GM19238 (cell line): ENCODE results near the gene S100A7.

Source experiments
- DNase-seq: peaks from one replicate; pipeline ENCODE4 v3.0.0; 2011; ENCODE audit warnings: low spot score; ENCODE audit not compliant: insufficient read length

Gene S100A7

GRCh38 chr1:153460551-153460950 is at the start of gene S100A7:
Gene S100A7, minus strand, starts transcription at chr1:153460651. Its CDS starts 1,638 bp downstream, at chr1:153459013.
- no peak for DNase-seq

DNA sequence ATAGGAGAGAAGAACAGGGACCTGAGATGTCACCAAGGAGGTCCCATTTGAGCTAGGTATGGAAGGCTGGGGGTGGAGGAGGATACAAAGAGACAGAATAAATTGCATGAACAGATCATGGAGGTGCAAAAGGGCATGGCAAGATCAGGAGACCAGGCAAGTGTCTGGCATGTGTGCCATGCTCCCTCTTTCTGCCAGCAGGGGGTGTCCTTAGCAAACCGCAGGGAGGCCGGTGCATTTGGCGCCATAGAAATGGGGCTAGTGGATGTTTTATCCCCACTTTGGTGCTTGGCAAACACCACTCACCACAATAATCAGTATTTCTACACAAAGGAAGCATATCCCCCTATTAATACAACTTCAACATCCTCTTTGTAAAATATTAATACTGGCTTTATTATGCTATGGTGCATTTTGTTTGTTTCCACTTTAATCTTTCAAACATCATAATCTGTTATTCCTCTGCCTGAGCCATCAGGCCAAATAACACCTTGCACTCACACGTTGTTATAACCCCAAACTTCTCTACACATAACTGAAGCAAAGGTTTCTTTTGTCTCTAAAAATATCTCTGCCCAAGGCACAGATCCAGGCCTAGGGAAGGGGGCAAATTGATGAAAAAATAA is 49.4 kb upstream of the S100A7 start:
- no peak for DNase-seq

GRCh38 chr1:153509036-153509435 is 48.6 kb upstream of the S100A7 start:
- no peak for DNase-seq

GRCh38 chr1:153507926-153508583 is 47.6 kb upstream of the S100A7 start:
- DNase-seq, result no peak

- no peak for DNase-seq
Observed at GRCh38 chr1:153506831-153507413, 46.5 kb upstream of the S100A7 start.

DNA sequence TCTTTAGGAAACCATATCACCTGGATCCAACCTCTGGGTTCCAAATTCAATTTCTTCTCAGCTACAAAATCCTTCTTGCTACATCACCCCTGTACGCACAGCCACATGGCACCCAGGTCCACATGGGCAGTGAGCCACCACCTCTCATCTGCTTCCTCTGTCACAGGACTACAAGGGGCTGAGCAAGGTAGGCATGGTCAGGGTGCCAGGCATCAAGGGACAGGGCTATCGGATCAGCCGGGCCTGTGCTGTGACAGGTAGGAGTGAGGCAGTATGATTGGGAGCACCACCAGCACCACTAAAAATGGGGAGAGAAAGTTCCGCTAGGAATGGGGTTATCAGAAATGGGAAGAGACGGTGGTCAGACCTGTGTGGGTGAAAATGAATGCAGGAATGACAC is 45.9 kb upstream of the S100A7 start:
- no peak for DNase-seq

GRCh38 chr1:153505576-153505975 is 45.1 kb upstream of the S100A7 start:
- no peak for DNase-seq

- no peak for DNase-seq
Observed at GRCh38 chr1:153503766-153504165, 43.3 kb upstream of the S100A7 start.

DNA sequence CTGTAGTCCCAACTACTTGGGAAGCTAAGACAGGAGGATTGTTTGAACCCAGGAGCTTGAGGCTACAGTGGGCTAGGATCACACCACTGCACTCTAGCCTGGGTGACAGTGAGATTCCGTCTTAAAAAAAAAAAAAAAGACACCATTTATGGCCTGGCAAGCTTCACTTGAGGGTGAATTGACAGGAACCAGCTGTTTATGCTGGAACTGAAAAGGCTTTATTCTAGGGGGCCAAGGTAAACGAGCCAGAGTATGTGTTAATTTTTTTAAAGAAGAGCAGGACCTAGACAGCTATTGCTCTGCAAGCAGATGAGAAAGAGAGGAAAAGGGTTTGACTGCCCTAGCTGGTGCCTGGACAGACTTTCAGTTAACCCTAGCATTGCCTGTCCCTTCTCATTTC is 38.3 kb upstream of the S100A7 start:
- no peak for DNase-seq

DNA sequence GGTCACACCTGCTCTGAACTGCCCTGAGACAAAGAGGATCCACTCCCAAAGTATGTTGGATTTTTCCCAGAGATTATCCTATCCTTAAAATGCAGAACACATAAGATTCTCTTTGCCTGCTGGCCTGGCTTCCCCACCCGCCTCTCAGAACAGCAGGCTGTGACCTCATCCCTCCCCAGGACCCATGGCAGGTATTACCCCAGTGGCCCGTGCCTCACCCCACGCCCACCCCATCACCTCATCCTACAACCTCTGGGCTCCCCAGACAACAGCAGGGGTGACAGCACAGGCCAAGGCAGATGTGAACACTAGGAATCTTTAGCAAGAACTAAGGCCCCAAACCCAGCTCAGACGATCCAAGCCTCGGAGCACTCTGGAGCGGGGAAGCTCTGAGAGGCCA is 35.1 kb upstream of the S100A7 start:
- DNase-seq, result no peak

DNA sequence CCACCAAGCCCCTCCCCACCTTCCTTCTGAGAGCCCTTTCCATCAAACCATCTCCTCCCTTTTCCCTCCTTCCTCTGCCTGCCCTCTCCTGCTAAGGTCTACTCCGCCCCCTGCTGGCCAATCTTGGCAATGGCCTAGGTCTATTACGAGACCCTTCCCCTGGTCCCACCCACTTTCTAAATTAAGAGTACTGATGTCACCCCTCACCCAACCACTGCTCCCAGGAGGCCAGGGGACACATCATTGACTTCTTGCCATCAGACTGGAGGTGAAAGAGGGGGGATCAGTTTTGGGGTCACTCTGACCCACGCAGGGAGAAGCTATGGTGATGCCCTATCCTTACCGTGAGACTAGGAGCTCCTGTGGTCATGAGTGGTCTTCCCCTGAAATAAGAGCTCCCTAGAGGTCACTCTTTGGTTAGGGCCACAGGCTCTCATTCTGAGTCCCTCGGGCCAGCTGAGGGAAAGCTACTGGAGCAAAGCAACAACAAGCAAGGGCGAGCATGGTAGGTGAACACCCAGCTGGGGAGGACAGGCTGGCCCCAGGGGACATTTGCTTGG is 34.6 kb upstream of the S100A7 start:
- DNase-seq, result peak; percentile 39

GRCh38 chr1:153493343-153493960 is 33.0 kb upstream of the S100A7 start:
- no peak for DNase-seq

DNA sequence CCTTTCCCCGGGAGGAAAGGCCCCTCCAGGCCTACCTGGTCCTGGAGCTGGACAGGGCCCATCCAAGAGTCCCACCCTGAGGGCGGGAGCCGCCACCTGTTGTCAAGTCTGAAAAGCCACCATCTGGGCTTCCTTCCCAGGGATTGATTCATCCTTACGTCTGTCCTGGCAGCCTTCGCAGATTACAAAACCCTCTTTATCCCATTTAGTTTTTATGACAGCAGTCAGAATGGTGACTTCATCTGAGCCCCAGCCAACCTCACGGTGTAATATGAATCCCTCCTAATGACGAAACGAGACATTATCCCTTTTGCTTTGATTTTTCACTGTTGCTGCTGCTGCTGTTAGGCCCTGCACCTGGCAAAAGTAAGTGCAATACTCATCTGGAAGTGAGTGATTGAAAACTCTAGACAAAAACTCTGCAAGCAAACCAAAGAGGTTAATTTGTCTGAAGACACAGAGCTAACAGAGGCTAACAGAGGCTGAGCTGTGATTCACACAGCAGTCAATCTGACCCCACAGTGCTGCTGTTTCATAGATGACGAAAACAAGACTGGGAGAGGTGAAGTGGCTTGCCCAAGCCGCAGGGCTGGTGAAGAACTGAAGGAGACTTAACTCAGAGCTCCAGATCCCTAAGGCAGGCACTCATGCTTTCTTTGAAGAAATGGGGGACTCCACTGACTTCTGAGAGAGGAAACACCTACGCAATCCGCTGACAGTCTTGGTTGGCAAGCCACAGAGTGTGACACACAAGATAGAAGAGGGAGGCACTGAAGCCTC is 30.0 kb upstream of the S100A7 start:
- no peak for DNase-seq

DNA sequence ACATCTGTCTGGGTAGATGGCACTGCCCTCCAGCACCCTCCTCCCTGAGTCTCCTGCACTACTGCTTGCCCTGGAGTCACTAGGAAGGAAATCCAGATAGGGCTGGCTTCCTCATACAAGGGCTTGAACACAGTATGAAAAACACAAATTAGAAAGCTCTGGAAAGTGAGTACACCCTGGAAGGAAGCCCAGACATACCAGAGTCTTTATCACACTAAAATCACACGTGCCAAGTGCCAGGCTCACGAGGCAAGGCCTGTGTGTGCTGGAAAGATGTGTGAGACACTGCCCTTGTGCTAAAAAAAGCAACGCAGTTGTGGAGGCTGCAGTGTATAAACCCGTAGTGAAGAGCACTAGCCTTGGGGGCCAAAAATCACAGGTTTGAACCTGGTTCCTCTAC is 28.3 kb upstream of the S100A7 start:
- DNase-seq, result no peak

- DNase-seq, result no peak
Observed at GRCh38 chr1:153487707-153488106, 27.3 kb upstream of the S100A7 start.

- no peak for DNase-seq
Observed at GRCh38 chr1:153485863-153486262, 25.4 kb upstream of the S100A7 start.

DNA sequence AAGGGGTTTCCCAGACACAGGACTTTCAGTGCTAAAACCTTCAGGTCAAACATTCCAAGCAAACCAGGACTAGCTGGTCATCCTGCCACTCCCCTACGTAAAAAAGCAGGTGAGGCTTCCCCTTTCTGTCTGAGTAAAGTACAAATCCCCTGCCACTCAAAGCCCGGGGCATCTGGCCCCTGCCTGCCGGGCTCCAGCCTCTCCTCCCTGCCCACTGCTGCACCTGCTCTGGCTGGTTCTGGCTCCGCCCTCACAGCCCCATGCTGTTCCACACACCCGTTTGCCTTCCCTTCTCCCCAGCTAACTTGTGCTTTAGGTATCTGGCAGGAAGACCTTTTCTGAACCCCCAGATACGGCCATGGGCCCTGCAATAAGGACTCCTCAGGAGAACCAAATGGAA is 23.3 kb upstream of the S100A7 start:
- DNase-seq, result no peak

DNA sequence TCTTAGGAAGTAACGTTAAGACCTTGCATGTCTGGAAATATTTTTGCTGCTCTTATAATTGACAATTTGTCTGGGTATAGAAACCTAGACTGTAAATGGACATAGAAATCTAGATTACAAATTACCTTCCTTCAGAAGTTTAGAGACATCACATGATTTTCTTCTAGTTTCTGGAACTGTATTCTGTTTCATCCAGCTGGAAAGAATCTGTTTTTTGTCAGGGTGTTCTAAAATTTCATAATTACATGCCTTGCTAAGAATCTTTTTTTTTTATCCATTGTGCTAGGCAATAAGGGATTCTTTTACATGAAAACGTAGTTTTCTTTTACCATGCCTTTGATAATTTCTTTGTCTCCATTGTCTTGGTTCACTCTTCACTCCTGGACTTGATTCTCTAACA is 20.7 kb upstream of the S100A7 start:
- DNase-seq, result no peak

GRCh38 chr1:153478692-153479618 is 18.5 kb upstream of the S100A7 start:
- no peak for DNase-seq

DNA sequence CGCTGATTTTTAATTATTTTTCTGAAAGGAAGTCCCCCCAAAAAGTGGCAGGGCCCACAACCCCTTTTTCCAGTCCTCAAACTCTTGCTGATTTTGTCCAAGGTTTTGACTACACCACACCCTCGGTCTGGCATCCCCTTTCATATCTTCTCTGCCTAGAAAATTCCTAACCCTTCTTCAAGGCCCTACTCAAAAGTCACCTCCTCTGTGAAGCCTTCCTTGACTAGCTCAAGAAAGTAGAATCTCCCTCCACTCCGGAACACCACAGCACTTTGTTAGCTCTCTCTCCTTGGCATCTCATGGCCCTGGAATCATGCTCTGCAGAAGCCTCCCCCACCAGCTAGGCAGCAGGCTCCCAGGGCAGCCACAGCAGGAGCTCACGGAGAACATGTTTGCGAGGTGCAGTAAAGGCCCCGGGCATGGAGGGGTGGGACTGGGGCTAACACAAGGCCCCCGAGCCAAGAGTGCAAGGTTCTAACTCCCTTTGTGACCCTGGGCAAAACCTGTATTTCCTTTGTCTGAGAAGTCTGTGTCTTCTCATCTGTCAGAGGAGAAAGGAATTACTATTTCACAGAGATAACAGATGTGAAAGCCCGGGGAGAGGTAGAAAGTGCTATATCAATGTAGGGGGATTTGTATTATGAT is 17.7 kb upstream of the S100A7 start:
- DNase-seq, result no peak
